GM21576 (cell line): Measurements from ENCODE around the gene CCDC117.
"Not testable (repeated sequence)": the region's sequence is repeated elsewhere in the genome, so short reads cannot be mapped to it uniquely, and the experiment has no call there.

Experiments used
- ATAC-seq: cut with Tn5 transposase; IDR thresholded peaks from one replicate; pipeline ENCODE4 v1.9.1; 2021; ENCODE audit warnings: mild to moderate bottlenecking, moderate library complexity; ENCODE audit not compliant: unreplicated experiment

Gene CCDC117

GRCh38 chr22:28800308-28801041 is 28.0 kb downstream of the CCDC117 start, which contains the start of gene XBP1:
XBP1 (minus strand) TSS chr22:28800569.
- peak; percentile 66 for ATAC-seq

- no peak for ATAC-seq
Measured at GRCh38 chr22:28801845-28802594, 29.5 kb downstream of the CCDC117 start.

- ATAC-seq: no peak
Measured at GRCh38 chr22:28802595-28803123, 30.2 kb downstream of the CCDC117 start.

DNA sequence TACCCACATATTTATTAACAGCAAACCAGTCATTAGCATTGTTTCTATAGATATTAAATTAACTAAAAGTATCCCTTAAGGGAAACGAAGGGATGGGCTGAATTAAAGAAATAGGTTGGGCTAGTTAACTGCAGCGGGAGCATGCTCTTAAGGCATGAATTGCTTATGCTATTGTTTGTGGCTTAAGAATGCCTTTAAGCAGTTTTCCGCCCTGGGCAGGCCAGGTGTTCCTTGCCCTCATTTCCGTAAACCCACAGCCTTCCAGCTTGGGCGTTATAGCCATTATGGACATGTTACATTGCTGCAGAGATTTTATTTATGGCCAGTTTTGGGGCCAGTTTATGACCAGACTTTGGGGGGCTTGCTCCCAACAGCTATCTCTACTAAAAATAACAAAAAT is 32.9 kb downstream of the CCDC117 start:
- ATAC-seq: not testable (repeated sequence)

GRCh38 chr22:28808716-28809355 is 36.3 kb downstream of the CCDC117 start:
- no peak for ATAC-seq

DNA sequence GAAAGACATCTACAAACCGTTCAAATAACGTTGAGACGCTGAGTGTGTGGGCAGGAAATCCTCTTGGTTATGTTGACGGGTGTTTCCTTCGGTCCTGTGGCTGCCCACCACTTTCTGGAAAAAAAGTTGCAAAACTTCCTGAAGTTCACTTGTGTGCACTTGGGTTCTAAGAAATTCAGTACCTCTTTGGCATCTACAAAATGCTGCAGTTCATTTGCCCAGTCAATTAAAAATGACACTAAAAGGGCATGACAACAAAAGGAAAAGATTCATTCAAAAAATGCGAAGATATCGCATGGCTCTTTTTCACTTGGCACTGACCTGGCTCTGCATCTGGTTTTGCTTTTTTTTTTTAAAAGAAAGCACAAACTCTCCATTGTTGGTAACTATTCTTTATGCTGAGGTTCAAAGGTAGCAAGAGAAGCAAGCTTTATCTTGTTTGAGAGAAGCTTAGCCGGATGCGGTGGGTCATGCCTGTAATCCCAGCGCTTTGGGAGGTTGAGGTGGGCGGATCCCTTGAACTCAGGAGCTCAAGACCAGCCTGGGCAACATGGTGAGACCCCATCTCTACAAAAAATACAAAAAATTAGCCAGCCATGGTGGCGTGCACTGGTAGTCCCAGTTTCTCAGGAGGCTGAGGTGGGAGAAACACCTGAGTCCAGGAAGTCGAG is 38.5 kb downstream of the CCDC117 start:
- no peak for ATAC-seq

- no peak for ATAC-seq
Measured at GRCh38 chr22:28812516-28812915, 40.0 kb downstream of the CCDC117 start.

DNA sequence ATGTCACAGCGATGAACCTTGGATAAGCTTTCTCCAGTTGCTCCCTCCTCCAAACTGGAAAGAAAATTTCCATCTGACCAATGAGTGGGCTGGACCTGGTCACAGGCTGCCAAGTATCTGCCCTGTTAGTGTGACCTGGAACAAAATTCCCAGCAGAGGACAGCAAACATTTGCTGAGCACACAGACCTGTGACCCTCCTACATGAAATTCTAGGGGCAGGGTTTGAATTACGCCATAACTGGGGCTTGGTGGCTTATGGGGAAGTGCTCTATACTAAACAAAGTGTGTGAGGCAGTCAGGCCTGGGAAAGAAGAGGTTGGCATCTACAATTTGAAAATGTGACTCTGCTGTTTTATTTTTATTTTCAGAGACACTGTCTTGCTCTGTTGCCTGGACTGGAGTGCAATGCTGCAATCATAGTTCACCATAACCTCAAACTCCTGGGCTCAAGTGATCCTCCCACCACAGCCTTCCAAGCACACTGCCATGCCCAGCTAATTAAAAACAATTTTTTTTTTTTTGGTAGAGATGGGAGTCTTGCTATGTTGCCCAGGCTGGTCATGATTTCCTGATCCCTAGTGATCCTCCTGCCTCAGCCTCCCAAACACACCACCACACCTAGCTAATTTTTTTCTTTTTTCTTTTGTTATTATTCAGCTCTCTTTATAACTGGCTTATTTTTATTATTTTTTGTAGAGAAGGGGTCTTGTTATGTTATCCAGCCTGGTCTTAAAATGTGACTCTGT is 41.5 kb downstream of the CCDC117 start:
- ATAC-seq: no peak

GRCh38 chr22:28815111-28815510 is 42.6 kb downstream of the CCDC117 start:
- ATAC-seq: no peak

GRCh38 chr22:28815729-28816128 is 43.2 kb downstream of the CCDC117 start:
- no peak for ATAC-seq

GRCh38 chr22:28817064-28817463 is 44.6 kb downstream of the CCDC117 start:
- no peak for ATAC-seq

GRCh38 chr22:28817919-28818859 is 45.7 kb downstream of the CCDC117 start:
- ATAC-seq: no peak

GRCh38 chr22:28819253-28820096 is 47.0 kb downstream of the CCDC117 start:
- ATAC-seq: peak; percentile 38

- no peak for ATAC-seq
Measured at GRCh38 chr22:28820885-28821284, 48.4 kb downstream of the CCDC117 start.

DNA sequence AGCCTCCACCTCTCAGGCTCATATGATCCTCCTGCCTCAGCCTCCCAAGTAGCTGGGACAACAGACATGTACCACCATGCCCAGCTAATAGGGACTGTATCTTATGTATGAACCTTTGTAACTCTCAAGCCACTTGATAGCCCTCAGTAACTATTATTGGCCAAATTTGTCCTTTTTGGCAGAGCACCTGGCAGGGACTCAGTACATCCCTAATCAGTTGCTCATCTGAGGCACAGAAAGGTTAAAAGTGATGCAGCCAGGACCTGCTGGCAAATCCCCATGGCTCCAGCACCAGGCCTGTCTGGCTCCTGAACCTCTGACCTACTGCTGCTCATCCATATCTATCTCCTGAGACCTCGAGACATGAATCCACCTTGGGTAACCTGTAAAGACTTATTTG is 49.0 kb downstream of the CCDC117 start:
- ATAC-seq: no peak

- no peak for ATAC-seq
Measured at GRCh38 chr22:28822930-28823551, 50.5 kb downstream of the CCDC117 start.

DNA sequence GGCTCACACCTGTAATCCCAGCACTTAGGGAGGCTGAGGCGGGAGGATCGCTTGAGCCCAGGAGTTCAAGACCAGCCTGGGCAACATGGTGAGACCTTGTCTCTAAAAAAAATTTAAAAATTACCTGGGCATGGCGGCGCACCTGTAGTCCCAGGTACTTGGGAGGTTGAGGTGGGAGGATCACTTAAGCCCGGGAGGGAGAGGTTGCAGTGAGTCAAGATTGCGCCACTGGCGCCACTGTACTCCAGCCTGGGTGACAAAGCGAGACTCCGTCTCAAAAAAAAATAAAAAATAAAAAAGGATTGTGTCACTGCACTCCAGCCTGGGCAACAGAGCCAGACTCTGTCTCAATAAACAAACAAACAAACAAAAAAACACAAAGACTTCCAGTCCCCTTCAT is 52.0 kb downstream of the CCDC117 start:
- not testable (repeated sequence) for ATAC-seq

DNA sequence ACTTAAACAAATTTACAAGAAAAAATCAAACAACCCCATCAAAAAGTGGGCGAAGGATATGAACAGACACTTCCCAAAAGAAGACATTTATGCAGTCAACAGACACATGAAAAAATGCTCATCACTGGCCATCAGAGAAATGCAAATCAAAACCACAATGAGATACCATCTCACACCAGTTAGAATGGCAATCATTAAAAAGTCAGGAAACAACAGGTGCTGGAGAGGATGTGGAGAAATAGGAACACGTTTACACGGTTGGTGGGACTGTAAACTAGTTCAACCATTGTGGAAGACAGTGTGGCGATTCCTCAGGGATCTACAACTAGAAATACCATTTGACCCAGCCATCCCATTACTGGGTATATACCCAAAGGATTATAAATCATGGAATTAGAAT is 53.9 kb downstream of the CCDC117 start:
- ATAC-seq: not testable (repeated sequence)
